Retinal pigment epithelial cell (primary cell): ENCODE results near the gene GNLY.

Experiments
- DNase-seq: peaks from one replicate; pipeline ENCODE4 v3.0.0-alpha.2; 2010; ENCODE audit warnings: low read depth
- H3K4me3 ChIP-seq: 2 replicates; pipeline ENCODE4 v1.5.1; 2011; ENCODE audit warnings: mild to moderate bottlenecking, low read length, control low read depth, moderate library complexity
- CTCF ChIP-seq: conservative IDR thresholded peaks from 2 replicates; pipeline ENCODE4 v1.5.1; 2011; ENCODE audit warnings: low read depth, low read length, control low read depth, inconsistent platforms

The GNLY gene

GRCh38 chr2:85744741-85745601 is 50.8 kb downstream of the GNLY start:
- no peak for DNase-seq
- no peak overlapping the region for H3K4me3 ChIP-seq
- no peak for TF ChIP-seq CTCF

GRCh38 chr2:85745619-85746018 is 51.5 kb downstream of the GNLY start:
- DNase-seq: no peak
- no peak for TF ChIP-seq CTCF
- no peak overlapping the region for H3K4me3 ChIP-seq

- DNase-seq: no peak
- TF ChIP-seq CTCF: no peak
- no peak overlapping the region for H3K4me3 ChIP-seq
These were observed 52.3 kb downstream of the GNLY start for GRCh38 chr2:85746321-85747004.

- H3K4me3 ChIP-seq: no peak overlapping the region
- TF ChIP-seq CTCF: no peak
- no peak for DNase-seq
These were observed 53.3 kb downstream of the GNLY start for GRCh38 chr2:85747441-85747840.

- H3K4me3 ChIP-seq: no peak overlapping the region
- no peak for DNase-seq
- no peak for TF ChIP-seq CTCF
These were observed 54.0 kb downstream of the GNLY start for GRCh38 chr2:85748039-85748734.
